Measurements from ENCODE around the gene STX17. TPM values are rescaled to one million over a fixed set of nuclear protein-coding genes. Genes with fewer than 3 reads are reported as not detected.

STX17 gene
- total and polyA plus RNA-seq, 2 of the 13 experiments (the other 11 are each of a cell fraction or from before 2014, with no cell fraction given), result 8.3 to 25.7 TPM

- TF ChIP-seq REST (IDR thresholded peaks at IDR 0.05; ENCODE audit: borderline replicate concordance in 1 of 2, low read depth in 1 of 2, low read length in 2 of 2) (no peak), NFYB (CRISPR knock-in tag; IDR thresholded peaks at IDR 0.05) (0 out of 2 replicates have a peak, but pooled peaks have one; percentile 8), HBP1 (CRISPR knock-in tag; IDR thresholded peaks at IDR 0.05; ENCODE audit: low read depth) (peak; percentile 58; the same call in 1 of the 2 replicates), GLI4 (CRISPR knock-in tag; IDR thresholded peaks at IDR 0.05; ENCODE audit: borderline replicate concordance) (peak; percentile 38; the same call in 1 of the 2 replicates), ZGPAT (CRISPR knock-in tag; IDR thresholded peaks at IDR 0.05) (peak; percentile 85), POGK (CRISPR knock-in tag; conservative IDR thresholded peaks at IDR 0.05) (0 out of 2 replicates have a peak, but pooled peaks have one; percentile 47), KAT8 (CRISPR knock-in tag; IDR thresholded peaks at IDR 0.05) (peak; percentile 85), ZBTB1 (CRISPR knock-in tag; IDR thresholded peaks at IDR 0.05; ENCODE audit: borderline replicate concordance) (no peak), RARG (CRISPR knock-in tag; IDR thresholded peaks at IDR 0.05; ENCODE audit: low read depth) (no peak), MAX (IDR thresholded peaks at IDR 0.05) (peak; percentile 36; the same call in 1 of the 2 replicates), ZNF34 (CRISPR knock-in tag; IDR thresholded peaks at IDR 0.05; ENCODE audit: borderline replicate concordance) (no peak), HOXA5 (CRISPR knock-in tag; IDR thresholded peaks at IDR 0.05) (peak; percentile 88), IKZF5 (CRISPR knock-in tag; IDR thresholded peaks at IDR 0.05) (peak; percentile 62; the same call in 1 of the 2 replicates), GATA4 (IDR thresholded peaks at IDR 0.05; ENCODE audit: borderline replicate concordance, low read depth) (peak; percentile 50; the same call in 1 of the 2 replicates), ZNF24 (IDR thresholded peaks at IDR 0.05) (no peak), ZFX (CRISPR knock-in tag; IDR thresholded peaks at IDR 0.05; ENCODE audit: low read depth) (peak; percentile 98), ZNF20 (CRISPR knock-in tag; IDR thresholded peaks at IDR 0.05) (peak; percentile 86; the same call in 1 of the 2 replicates), ISL2 (CRISPR knock-in tag; IDR thresholded peaks at IDR 0.05) (0 out of 2 replicates have a peak, but pooled peaks have one; percentile 23), TRIM24 (CRISPR knock-in tag; IDR thresholded peaks at IDR 0.05) (no peak)
Observed at GRCh38 chr9:99906403-99907207, at the start of gene STX17 (continued).

Data from HepG2 (cell line).